ENCODE measurements around the gene AP1M1. TPM values are rescaled to one million over a fixed set of nuclear protein-coding genes. Genes with fewer than 3 reads are reported as not detected.
A peak's percentile ranks its signal among the peaks of the same experiment; 100 is the strongest.

The AP1M1 gene
- 120 and 158 TPM in 2 replicates for total RNA-seq
- 105 and 114 TPM in 2 replicates for polyA plus RNA-seq

DNA sequence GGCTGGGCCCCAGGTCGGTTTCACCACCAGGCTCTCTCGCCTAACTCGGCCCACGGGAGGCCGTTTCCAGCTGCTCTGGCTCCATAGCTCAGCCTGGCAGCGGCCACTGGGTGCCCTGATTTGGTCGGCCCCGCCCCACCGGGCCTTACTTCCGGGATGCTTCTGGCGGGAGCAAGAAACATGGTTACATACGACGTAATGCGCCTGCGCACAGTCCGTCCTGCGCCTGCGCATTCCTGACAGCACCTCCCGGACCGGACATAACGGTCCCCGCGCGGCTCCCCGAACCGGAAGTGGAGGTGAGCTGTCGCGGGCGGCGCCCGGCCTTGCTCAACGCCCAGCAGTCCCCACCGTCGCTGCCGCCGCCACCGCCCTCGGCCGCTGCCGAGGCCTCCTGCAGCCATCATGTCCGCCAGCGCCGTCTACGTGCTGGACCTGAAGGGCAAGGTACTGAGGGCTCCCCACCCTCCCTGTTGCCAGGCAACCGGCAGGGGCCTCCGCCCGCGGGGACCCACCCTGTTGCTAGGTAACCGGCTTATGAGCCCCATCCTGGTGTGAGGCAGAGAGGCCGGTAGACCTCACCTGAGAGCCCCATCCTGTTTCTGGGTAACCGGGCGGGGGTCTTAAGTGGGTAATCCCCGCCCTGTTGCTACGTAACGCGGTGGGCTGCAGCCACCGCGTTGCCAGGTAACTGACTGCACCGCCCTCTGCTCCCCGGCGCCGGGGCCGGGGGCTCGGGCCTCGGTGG is at the start of gene AP1M1:
Gene AP1M1 (plus strand): TSS at position 290 of the 748 bp plus-strand sequence. CDS start 116 bp downstream, at position 406.
- H3K27ac ChIP-seq = peak within 1 kb of the TSS; percentile 79
- no peaks in the 10 kb centered on the region for H3K27me3 ChIP-seq
- TF ChIP-seq, protein P1, sequence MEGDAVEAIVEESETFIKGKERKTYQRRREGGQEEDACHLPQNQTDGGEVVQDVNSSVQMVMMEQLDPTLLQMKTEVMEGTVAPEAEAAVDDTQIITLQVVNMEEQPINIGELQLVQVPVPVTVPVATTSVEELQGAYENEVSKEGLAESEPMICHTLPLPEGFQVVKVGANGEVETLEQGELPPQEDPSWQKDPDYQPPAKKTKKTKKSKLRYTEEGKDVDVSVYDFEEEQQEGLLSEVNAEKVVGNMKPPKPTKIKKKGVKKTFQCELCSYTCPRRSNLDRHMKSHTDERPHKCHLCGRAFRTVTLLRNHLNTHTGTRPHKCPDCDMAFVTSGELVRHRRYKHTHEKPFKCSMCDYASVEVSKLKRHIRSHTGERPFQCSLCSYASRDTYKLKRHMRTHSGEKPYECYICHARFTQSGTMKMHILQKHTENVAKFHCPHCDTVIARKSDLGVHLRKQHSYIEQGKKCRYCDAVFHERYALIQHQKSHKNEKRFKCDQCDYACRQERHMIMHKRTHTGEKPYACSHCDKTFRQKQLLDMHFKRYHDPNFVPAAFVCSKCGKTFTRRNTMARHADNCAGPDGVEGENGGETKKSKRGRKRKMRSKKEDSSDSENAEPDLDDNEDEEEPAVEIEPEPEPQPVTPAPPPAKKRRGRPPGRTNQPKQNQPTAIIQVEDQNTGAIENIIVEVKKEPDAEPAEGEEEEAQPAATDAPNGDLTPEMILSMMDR (IDR thresholded peaks at IDR 0.05; ENCODE audit: low read depth, low read length) = no peak
- peak; percentile 97 to 98 for DNase-seq (ENCODE audit: low read depth in 1 of 2, low spot score in 1 of 2)
- peaks cover 6% of the 10 kb centered on the region for H3K4me1 ChIP-seq (ENCODE audit: low read depth)
- peak within 1 kb of the TSS; percentile 93 for H3K4me3 ChIP-seq
- H3K36me3 ChIP-seq = no peaks in the 10 kb centered on the region
- no peaks in the 10 kb centered on the region for H3K9me3 ChIP-seq (ENCODE audit: low read depth)

DNA sequence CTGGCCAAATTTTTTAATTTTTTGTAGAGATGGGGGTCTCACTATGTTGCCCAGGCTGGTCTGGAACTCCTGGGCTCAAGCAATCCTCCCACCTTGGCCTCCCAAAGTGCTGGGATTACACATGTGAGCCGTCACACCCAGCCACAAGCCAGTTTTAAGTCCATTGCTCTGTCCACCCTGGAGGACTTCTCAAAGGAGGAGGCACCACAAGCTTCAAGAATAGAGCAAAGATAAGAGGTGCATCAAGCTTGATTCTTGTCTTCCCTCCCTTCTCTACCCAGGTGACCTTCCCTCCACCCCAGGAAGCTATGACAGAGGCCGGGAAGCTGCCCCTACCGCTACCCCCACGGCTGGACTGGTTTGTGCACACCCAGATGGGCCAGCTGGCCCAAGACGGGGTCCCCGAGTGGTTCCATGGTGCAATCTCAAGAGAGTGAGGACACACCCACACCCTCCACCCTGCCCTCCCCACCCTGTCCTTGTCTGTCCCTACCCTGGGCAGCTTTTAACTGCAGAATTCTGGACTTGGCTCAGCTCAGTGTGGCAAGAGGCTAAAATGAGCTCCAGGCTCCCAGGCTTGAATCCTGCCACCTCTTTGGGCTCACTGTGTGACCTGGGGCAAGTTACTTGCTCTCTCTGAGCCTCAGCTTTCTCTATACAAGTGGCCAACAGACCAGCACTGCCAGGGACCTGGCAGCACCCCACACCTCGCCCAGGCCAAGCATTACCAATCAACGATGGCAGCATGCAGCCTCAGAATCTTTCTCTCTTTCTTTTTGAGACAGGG is 49.1 kb upstream of the AP1M1 start:
- H3K27me3 ChIP-seq = no peaks in the 10 kb centered on the region
- no peaks in the 10 kb centered on the region for H3K36me3 ChIP-seq
- no peak overlapping the region for H3K27ac ChIP-seq
- DNase-seq (ENCODE audit: low read depth in 1 of 2, low spot score in 1 of 2) = no peak
- H3K9me3 ChIP-seq (ENCODE audit: low read depth) = no peaks in the 10 kb centered on the region
- TF ChIP-seq, protein P1 (IDR thresholded peaks at IDR 0.05; ENCODE audit: low read depth, low read length) = no peak
- no peak overlapping the region for H3K4me3 ChIP-seq
- no peaks in the 10 kb centered on the region for H3K4me1 ChIP-seq (ENCODE audit: low read depth)

DNA sequence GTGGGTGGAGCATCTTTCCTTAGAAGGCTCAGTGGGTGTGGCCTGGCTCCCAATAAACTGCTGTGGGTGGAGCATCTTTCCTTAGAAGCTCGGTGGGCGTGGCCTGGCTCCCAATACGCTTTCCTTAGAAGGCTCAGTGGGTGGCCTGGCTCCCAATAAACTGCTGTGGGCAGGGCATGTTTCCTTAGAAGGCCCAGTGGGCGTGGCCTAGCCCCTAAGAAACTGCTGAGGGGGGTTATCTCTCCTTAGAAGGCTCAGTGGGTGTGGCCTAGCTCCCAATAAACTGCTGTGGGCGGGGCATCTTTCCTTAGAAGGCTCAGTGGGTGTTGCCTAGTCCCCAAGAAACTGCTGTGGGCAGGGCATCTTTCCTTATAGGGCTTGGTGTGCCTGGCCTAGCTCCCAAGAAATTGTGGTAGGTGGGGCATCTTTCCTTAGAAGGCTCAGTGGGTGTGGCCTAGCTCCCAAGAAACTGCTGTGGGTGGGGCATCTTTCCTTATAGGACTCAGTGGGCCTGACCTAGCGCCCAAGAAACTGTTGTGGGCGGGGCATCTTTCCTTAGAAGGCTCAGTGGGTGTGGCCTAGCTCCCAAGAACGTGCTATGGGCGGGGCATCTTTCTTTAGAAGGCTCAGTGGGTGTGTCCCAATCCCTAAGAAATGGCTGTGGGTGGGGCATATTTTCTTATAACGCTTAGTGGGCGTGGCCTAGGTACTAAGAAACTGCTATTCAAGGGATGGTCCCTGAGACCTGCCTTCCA is 44.0 kb upstream of the AP1M1 start:
- H3K9me3 ChIP-seq (ENCODE audit: low read depth) = no peaks in the 10 kb centered on the region

DNA sequence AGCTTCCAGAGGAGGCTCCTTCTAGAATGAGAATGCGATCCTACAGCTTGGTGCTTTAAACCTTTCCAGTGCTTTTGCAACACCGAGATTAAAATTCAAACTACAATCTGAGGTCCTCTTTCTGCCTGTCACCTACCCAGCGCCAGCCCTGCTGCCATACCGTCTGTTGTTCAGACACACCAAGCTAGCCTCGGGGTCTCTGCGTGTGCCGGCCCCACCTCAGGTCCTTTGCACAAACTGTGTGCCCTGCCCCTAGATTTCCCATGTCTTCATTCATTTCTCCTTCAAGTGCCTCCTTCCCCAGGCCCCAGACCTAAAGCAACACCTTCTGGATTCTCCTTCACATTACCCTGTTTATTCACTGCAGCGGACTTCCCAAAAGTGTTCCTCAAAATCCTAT is 43.2 kb upstream of the AP1M1 start:
- no peaks in the 10 kb centered on the region for H3K36me3 ChIP-seq
- no peaks in the 10 kb centered on the region for H3K9me3 ChIP-seq (ENCODE audit: low read depth)
- H3K27me3 ChIP-seq = no peaks in the 10 kb centered on the region
- H3K4me3 ChIP-seq = no peak overlapping the region
- no peaks in the 10 kb centered on the region for H3K4me1 ChIP-seq (ENCODE audit: low read depth)
- no peak overlapping the region for H3K27ac ChIP-seq
- DNase-seq (ENCODE audit: low read depth in 1 of 2, low spot score in 1 of 2) = no peak
- TF ChIP-seq, protein P1 (IDR thresholded peaks at IDR 0.05; ENCODE audit: low read depth, low read length) = no peak

More for the DNA sequence above, 44.0 kb upstream of the AP1M1 start:
- TF ChIP-seq, protein P1 (IDR thresholded peaks at IDR 0.05; ENCODE audit: low read depth, low read length) = no peak
- H3K27me3 ChIP-seq = no peaks in the 10 kb centered on the region
- no peak overlapping the region for H3K4me3 ChIP-seq
- H3K36me3 ChIP-seq = no peaks in the 10 kb centered on the region
- H3K4me1 ChIP-seq (ENCODE audit: low read depth) = no peaks in the 10 kb centered on the region
- DNase-seq (ENCODE audit: low read depth in 1 of 2, low spot score in 1 of 2) = no peak
- H3K27ac ChIP-seq = no peak overlapping the region

DNA sequence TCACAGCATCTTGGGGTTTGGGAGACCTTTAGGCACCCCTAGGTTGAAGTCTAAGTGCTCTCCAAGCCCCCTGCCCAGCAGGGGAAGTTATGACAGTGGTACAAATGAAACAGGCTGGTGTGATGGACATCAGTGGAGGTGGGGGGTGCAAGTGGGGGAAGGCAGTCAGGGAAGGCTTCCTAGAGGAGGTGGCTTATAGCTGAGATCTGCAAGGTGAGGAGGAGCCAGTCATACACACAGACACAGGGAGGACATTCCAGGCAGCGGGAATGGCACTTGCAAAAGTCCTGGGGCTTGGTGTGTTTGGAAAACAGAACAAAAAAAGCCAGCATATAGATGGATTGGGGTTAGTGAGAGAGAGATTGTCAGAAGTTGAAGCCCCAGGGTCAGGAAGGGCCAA is 42.6 kb upstream of the AP1M1 start:
- H3K4me3 ChIP-seq = no peak overlapping the region
- DNase-seq (ENCODE audit: low read depth in 1 of 2, low spot score in 1 of 2) = no peak

More for the DNA sequence above, 42.6 kb upstream of the AP1M1 start:
- Histone ChIP-seq H3K4me1 (ENCODE audit: low read depth) (no peaks in the 10 kb centered on the region), H3K36me3 (no peaks in the 10 kb centered on the region), H3K27ac (no peak overlapping the region), H3K27me3 (no peaks in the 10 kb centered on the region), H3K9me3 (ENCODE audit: low read depth) (no peaks in the 10 kb centered on the region)
- TF ChIP-seq, protein P1 (IDR thresholded peaks at IDR 0.05; ENCODE audit: low read depth, low read length) = no peak

All from cardiac muscle cell (in vitro differentiated cells and primary cell).